Vagina (tissue), 2 donors: ENCODE results near the gene TMEM106B.

Source experiments
- CTCF ChIP-seq, 3 experiments: fragments of 450-650 bp in 2 of 3; fragments of 200-600 bp in 1 of 3; sonication (generic) in 1 of 3; IDR thresholded peaks; one replicate each; pipeline ENCODE4 v1.5.1; 2017 to 2019; ENCODE audit warnings: antibody characterized with exemption in 3 of 3, mild to moderate bottlenecking in 2 of 3, moderate library complexity in 2 of 3
- POLR2A ChIP-seq, 2 donors: fragments of 450-650 bp; IDR thresholded peaks; one replicate each; pipeline ENCODE4 v1.6.1; 2017; ENCODE audit warnings: antibody characterized with exemption in 2 of 2, mild to moderate bottlenecking in 2 of 2, moderate library complexity in 2 of 2
- POLR2AphosphoS5 ChIP-seq, 2 donors: sonication (generic); formaldehyde crosslinking; IDR thresholded peaks; one replicate each; pipeline ENCODE4 v1.9.0; 2017; ENCODE audit warnings: antibody characterized with exemption in 2 of 2, mild to moderate bottlenecking in 2 of 2, low read depth in 1 of 2; ENCODE audit not compliant: insufficient read depth in 1 of 2

DNA sequence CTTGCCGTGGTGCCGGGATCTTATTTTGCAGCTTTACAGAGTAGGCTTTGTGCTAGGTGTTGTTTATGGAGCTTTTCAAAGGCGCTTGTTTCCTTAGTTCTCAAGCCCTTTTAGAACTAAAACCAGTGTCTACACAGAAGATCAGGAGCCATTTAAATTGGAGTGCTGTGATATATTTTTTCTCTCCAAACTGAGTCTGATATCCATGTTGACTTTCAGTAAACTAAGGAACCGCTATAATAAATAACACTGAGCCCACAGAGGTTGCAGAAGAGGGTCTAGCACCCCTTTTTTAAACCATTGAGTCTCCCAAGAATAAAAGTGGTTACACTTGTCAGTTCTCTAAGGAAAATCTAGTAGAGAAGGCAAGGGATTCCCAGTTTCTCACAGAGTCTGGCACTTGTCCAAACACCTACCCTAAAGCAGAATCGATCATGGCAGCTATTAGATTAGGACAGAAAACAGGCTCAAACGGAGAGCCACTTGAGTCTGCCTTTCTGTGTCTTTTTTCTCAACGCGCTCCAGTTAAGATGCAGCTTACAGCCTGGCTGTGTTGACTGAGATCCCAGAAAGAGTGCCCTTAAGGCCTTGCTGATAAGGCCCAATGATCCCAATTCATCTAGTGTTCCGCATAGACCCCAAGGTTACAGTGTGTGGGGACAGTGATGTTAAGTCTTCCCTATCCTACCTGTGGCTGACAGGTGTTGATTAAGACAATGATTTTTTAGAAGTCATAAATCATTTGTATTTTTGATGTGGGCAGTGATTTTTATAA lies 804 bp downstream of the TMEM106B start:
- TF ChIP-seq CTCF (IDR thresholded peaks at IDR 0.05): no peak
- no peak for TF ChIP-seq POLR2A (IDR thresholded peaks at IDR 0.05)
- TF ChIP-seq POLR2AphosphoS5 (IDR thresholded peaks at IDR 0.05; ENCODE audit: insufficient read depth in 1 of 2, low read depth in 1 of 2): no peak
